ENCODE data around the gene PFKFB3.

The PFKFB3 gene

DNA sequence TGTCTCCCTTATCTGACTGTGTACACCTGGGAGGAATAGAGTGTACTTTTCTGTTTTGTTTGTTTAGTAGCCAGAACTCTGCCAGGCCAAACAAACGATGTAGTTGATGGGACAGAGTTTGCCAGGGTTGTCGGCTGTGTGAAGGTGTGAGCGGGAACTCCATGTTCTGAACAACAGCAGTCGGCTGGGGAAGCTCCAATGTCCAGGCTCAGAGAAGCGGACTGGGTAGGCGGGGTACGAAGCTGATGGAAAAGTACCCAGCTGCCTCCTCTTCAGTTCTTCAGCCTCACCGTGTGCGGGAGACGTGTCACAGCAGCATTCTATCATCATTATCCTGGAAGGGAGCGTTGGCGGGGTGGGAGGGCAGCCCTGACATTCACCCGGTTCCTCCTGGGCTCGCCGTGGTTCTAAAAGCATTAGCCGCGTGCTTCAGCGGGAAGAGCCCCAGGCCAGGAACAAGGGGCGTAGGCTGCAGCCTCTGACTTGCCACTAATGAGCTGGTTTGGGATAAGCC is 52.9 kb downstream of the PFKFB3 start:
- peak; percentile 98 for DNase-seq (ENCODE audit: low read depth)
- TF ChIP-seq, protein P1, sequence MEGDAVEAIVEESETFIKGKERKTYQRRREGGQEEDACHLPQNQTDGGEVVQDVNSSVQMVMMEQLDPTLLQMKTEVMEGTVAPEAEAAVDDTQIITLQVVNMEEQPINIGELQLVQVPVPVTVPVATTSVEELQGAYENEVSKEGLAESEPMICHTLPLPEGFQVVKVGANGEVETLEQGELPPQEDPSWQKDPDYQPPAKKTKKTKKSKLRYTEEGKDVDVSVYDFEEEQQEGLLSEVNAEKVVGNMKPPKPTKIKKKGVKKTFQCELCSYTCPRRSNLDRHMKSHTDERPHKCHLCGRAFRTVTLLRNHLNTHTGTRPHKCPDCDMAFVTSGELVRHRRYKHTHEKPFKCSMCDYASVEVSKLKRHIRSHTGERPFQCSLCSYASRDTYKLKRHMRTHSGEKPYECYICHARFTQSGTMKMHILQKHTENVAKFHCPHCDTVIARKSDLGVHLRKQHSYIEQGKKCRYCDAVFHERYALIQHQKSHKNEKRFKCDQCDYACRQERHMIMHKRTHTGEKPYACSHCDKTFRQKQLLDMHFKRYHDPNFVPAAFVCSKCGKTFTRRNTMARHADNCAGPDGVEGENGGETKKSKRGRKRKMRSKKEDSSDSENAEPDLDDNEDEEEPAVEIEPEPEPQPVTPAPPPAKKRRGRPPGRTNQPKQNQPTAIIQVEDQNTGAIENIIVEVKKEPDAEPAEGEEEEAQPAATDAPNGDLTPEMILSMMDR (IDR thresholded peaks at IDR 0.05; ENCODE audit: control insufficient read depth, extremely low read depth, insufficient read depth): no peak

DNA sequence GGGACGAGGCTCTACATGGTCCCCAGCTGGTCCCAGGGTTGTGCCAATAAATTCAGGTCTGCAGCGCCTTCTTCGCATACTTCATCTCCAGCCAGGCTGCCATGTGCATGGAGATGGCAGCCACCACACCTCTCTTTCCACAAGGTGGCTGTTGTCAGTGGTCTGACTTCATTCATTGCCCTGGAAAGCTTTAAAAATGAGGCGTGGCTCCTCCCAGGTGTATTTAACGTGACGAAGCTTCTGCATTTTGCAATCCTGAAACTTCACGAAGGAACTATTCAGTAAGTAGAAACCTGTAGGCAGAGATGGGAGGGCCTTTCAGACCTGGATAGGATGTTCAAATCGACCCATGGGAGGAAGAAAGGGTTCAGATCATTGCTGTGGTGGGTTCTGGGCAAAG is 53.7 kb downstream of the PFKFB3 start:
- TF ChIP-seq, protein P1 (IDR thresholded peaks at IDR 0.05; ENCODE audit: control insufficient read depth, extremely low read depth, insufficient read depth): no peak
- DNase-seq (ENCODE audit: low read depth): no peak
- no peak overlapping the region for H3K4me3 ChIP-seq (ENCODE audit: low read depth, low read length)

More for the DNA sequence above, 52.9 kb downstream of the PFKFB3 start:
- H3K4me3 ChIP-seq (ENCODE audit: low read depth, low read length): no peak overlapping the region

DNA sequence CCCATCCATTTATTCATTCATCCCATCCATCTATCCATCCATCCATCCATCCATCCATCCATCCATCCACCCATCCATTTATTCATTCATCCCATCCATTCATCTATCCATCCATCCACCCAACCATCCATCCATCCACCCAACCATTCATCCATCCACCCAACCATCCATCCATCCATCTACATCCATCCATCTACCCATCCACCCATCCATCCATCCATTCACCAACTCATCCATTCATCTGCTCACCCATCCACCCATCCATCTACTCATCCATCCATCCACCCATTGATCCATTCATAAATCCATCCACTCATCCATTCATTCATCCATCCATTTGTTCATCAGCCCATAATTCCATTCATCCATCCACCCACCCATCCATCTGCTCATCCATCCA is 56.4 kb downstream of the PFKFB3 start:
- DNase-seq (ENCODE audit: low read depth): no peak
- no peak overlapping the region for H3K4me3 ChIP-seq (ENCODE audit: low read depth, low read length)
- TF ChIP-seq, protein P1 (IDR thresholded peaks at IDR 0.05; ENCODE audit: control insufficient read depth, extremely low read depth, insufficient read depth): no peak

DNA sequence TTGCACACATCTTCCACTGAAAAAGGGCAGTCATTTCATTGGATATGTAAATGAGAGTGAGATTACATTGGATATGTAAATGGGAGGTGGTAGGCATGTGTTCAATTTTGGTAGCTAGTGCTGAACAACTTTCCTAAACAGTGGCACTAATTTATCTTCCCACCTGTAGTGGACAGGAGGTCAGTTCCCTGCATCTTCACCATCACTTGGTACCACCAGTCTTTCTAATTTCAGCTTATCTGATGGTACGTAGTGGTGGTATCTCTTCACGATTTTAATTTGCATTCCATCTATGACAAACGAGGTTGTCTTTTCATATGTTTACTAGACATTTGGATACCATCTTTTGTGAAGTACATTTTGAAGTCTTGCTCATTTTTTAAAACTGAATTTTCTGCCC is 58.1 kb downstream of the PFKFB3 start:
- no peak overlapping the region for H3K4me3 ChIP-seq (ENCODE audit: low read depth, low read length)
- TF ChIP-seq, protein P1 (IDR thresholded peaks at IDR 0.05; ENCODE audit: control insufficient read depth, extremely low read depth, insufficient read depth): no peak

DNA sequence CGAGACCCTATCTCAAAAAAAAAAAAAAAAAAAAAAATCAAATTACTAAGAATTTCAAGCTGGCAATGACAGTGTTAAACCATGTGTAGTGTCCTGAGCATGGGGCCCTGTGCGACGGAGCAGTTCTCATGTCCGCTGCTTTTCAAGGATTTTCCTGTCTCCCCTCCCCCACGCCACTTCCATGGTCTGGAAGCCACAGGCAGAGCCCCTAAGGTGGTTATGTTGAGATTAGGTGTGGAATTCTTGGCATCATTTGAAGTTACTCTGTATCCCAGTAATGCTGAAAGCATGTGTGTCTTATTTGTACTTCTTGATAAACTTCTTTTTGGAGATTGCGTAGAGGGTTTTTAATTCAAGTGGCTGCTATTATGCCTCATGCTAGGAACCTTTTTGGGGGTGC is 65.2 kb downstream of the PFKFB3 start:
- TF ChIP-seq, protein P1 (IDR thresholded peaks at IDR 0.05; ENCODE audit: control insufficient read depth, extremely low read depth, insufficient read depth): no peak
- no peak for DNase-seq (ENCODE audit: low read depth)

More for the DNA sequence above, 58.1 kb downstream of the PFKFB3 start:
- no peak for DNase-seq (ENCODE audit: low read depth)

DNA sequence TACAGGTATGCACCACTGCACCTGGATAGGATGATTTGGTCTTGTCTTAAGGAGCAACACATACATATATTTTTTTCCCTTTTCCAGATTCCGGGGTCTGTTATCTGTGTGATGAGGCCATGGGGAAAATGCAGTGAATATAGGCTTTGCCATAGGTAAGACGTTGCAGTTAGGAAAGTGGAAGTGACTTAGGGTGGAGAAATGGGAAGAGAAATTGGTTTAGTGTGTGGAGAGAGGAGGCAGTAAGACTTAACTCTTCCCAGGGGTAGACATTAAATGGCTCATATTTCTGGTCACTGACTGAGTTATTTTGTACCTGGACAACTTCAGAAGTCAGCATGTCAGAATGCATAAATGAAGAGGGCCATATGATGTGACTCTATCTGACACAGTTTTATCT is 66.7 kb downstream of the PFKFB3 start:
- H3K4me3 ChIP-seq (ENCODE audit: low read depth, low read length): no peak overlapping the region
- DNase-seq (ENCODE audit: low read depth): no peak
- TF ChIP-seq, protein P1 (IDR thresholded peaks at IDR 0.05; ENCODE audit: control insufficient read depth, extremely low read depth, insufficient read depth): no peak

More for the DNA sequence above, 65.2 kb downstream of the PFKFB3 start:
- no peak overlapping the region for H3K4me3 ChIP-seq (ENCODE audit: low read depth, low read length)

Measured in LNCaP clone FGC (cell line).